Activated naive CD8-positive, alpha-beta T cell treated with anti-CD3 and anti-CD28 coated beads, Interleukin-2, amount 50 U/mL, for 24 hours (primary cell): Measurements from ENCODE around the gene FGD4.
"Not testable (repeated sequence)": the region's sequence is repeated elsewhere in the genome, so short reads cannot be mapped to it uniquely, and the experiment has no call there.

Experiments
- ATAC-seq: fragments of 150-1000 bp; cut with Tn5 transposase; one replicate; pipeline ENCODE4 v1.10.0; 2021
- DNase-seq: peaks from one replicate; pipeline ENCODE4 v3.0.0; 2021
- H3K27ac Mint-ChIP-seq: one replicate; pipeline ENCODE4 v1.8.0; 2021; ENCODE audit warnings: mild to moderate bottlenecking, mixed read lengths
- H3K27me3 Mint-ChIP-seq: one replicate; pipeline ENCODE4 v1.8.0; 2021; ENCODE audit warnings: mixed read lengths
- H3K36me3 Mint-ChIP-seq: one replicate; pipeline ENCODE4 v1.8.0; 2021; ENCODE audit warnings: low read depth, mixed read lengths
- H3K4me1 Mint-ChIP-seq: one replicate; pipeline ENCODE4 v1.8.0; 2021; ENCODE audit warnings: mixed read lengths
- H3K4me3 Mint-ChIP-seq: one replicate; pipeline ENCODE4 v1.8.0; 2021; ENCODE audit warnings: mild to moderate bottlenecking, moderate library complexity, mixed read lengths
- H3K9me3 Mint-ChIP-seq: one replicate; pipeline ENCODE4 v1.8.0; 2021; ENCODE audit warnings: mixed read lengths

The FGD4 gene

GRCh38 chr12:32525802-32526201 lies 126.4 kb downstream of the FGD4 start:
- not testable (repeated sequence) for H3K36me3 Mint-ChIP-seq, ATAC-seq, H3K27me3 Mint-ChIP-seq, DNase-seq, H3K9me3 Mint-ChIP-seq, H3K4me3 Mint-ChIP-seq, H3K27ac Mint-ChIP-seq
- H3K4me1 Mint-ChIP-seq, result peaks cover 12% of the 10 kb centered on the region

GRCh38 chr12:32526343-32526742 lies 127.0 kb downstream of the FGD4 start:
- not testable (repeated sequence) for H3K9me3 Mint-ChIP-seq, H3K27me3 Mint-ChIP-seq, H3K36me3 Mint-ChIP-seq, ATAC-seq, H3K4me3 Mint-ChIP-seq, DNase-seq, H3K27ac Mint-ChIP-seq
- peaks cover 12% of the 10 kb centered on the region for H3K4me1 Mint-ChIP-seq

GRCh38 chr12:32532422-32532821 lies 133.1 kb downstream of the FGD4 start:
- Mint-ChIP-seq H3K27ac (no peak overlapping the region), H3K4me3 (no peak overlapping the region), H3K36me3 (no peaks in the 10 kb centered on the region), H3K9me3 (no peaks in the 10 kb centered on the region), H3K27me3 (peaks cover 3% of the 10 kb centered on the region), H3K4me1 (peaks cover 11% of the 10 kb centered on the region)
- no peak for ATAC-seq
- DNase-seq, result no peak

GRCh38 chr12:32532951-32533350 lies 133.6 kb downstream of the FGD4 start:
- no peak overlapping the region for H3K27ac Mint-ChIP-seq
- DNase-seq (no peak), ATAC-seq (no peak)
- H3K9me3 Mint-ChIP-seq, result no peaks in the 10 kb centered on the region
- H3K36me3 Mint-ChIP-seq, result no peaks in the 10 kb centered on the region
- peaks cover 3% of the 10 kb centered on the region for H3K27me3 Mint-ChIP-seq
- no peak overlapping the region for H3K4me3 Mint-ChIP-seq
- peaks cover 11% of the 10 kb centered on the region for H3K4me1 Mint-ChIP-seq

GRCh38 chr12:32533506-32533905 lies 134.1 kb downstream of the FGD4 start:
- not testable (repeated sequence) for H3K27ac Mint-ChIP-seq, H3K4me3 Mint-ChIP-seq, H3K36me3 Mint-ChIP-seq, H3K9me3 Mint-ChIP-seq, DNase-seq, ATAC-seq, H3K27me3 Mint-ChIP-seq
- peaks cover 11% of the 10 kb centered on the region for H3K4me1 Mint-ChIP-seq

- no peak for DNase-seq
- ATAC-seq, result no peak
- H3K27ac Mint-ChIP-seq, result no peak overlapping the region
Observed at GRCh38 chr12:32533971-32534590, 134.7 kb downstream of the FGD4 start.

GRCh38 chr12:32534698-32535097 lies 135.3 kb downstream of the FGD4 start:
- no peak for ATAC-seq
- H3K4me3 Mint-ChIP-seq, result peak overlapping the region; percentile 51
- peaks cover 11% of the 10 kb centered on the region for H3K4me1 Mint-ChIP-seq
- no peak for DNase-seq
- H3K9me3 Mint-ChIP-seq, result no peaks in the 10 kb centered on the region
- H3K27me3 Mint-ChIP-seq, result peaks cover 3% of the 10 kb centered on the region
- H3K36me3 Mint-ChIP-seq, result no peaks in the 10 kb centered on the region
- no peak overlapping the region for H3K27ac Mint-ChIP-seq

More at GRCh38 chr12:32533971-32534590, 134.7 kb downstream of the FGD4 start:
- Mint-ChIP-seq H3K36me3 (no peaks in the 10 kb centered on the region), H3K9me3 (no peaks in the 10 kb centered on the region), H3K27me3 (peaks cover 3% of the 10 kb centered on the region), H3K4me1 (peaks cover 11% of the 10 kb centered on the region), H3K4me3 (peak overlapping the region; percentile 51)

- Mint-ChIP-seq H3K27ac (no peak overlapping the region), H3K4me1 (peaks cover 11% of the 10 kb centered on the region)
- ATAC-seq, result peak; percentile 46
Observed at GRCh38 chr12:32535288-32535999, 136.1 kb downstream of the FGD4 start.

GRCh38 chr12:32536000-32536345 lies 136.6 kb downstream of the FGD4 start:
- H3K4me1 Mint-ChIP-seq, result peaks cover 11% of the 10 kb centered on the region
- no peak overlapping the region for H3K27ac Mint-ChIP-seq
- no peaks in the 10 kb centered on the region for H3K36me3 Mint-ChIP-seq
- peaks cover 3% of the 10 kb centered on the region for H3K27me3 Mint-ChIP-seq
- no peaks in the 10 kb centered on the region for H3K9me3 Mint-ChIP-seq
- ATAC-seq, result no peak
- no peak overlapping the region for H3K4me3 Mint-ChIP-seq
- no peak for DNase-seq

More at GRCh38 chr12:32535288-32535999, 136.1 kb downstream of the FGD4 start:
- Mint-ChIP-seq H3K9me3 (no peaks in the 10 kb centered on the region), H3K4me3 (peak overlapping the region; percentile 12), H3K36me3 (no peaks in the 10 kb centered on the region), H3K27me3 (peaks cover 3% of the 10 kb centered on the region)
- peak; percentile 12 for DNase-seq

- Mint-ChIP-seq H3K9me3 (no peaks in the 10 kb centered on the region), H3K27me3 (no peaks in the 10 kb centered on the region), H3K27ac (no peak overlapping the region), H3K36me3 (no peaks in the 10 kb centered on the region), H3K4me1 (no peaks in the 10 kb centered on the region), H3K4me3 (no peak overlapping the region)
- ATAC-seq, result no peak
- no peak for DNase-seq
Observed at GRCh38 chr12:32541754-32542374, 142.5 kb downstream of the FGD4 start.

GRCh38 chr12:32542428-32543229 lies 143.3 kb downstream of the FGD4 start:
- H3K4me3 Mint-ChIP-seq, result no peak overlapping the region
- no peak overlapping the region for H3K27ac Mint-ChIP-seq
- no peaks in the 10 kb centered on the region for H3K36me3 Mint-ChIP-seq

GRCh38 chr12:32544893-32545292 lies 145.5 kb downstream of the FGD4 start:
- ATAC-seq (no peak), DNase-seq (no peak)
- no peak overlapping the region for H3K4me3 Mint-ChIP-seq
- H3K27ac Mint-ChIP-seq, result no peak overlapping the region
- peaks cover 1% of the 10 kb centered on the region for H3K4me1 Mint-ChIP-seq
- H3K36me3 Mint-ChIP-seq, result no peaks in the 10 kb centered on the region
- no peaks in the 10 kb centered on the region for H3K27me3 Mint-ChIP-seq
- H3K9me3 Mint-ChIP-seq, result no peaks in the 10 kb centered on the region

More at GRCh38 chr12:32542428-32543229, 143.3 kb downstream of the FGD4 start:
- no peaks in the 10 kb centered on the region for H3K4me1 Mint-ChIP-seq
- no peaks in the 10 kb centered on the region for H3K27me3 Mint-ChIP-seq
- ATAC-seq (no peak), DNase-seq (no peak)
- no peaks in the 10 kb centered on the region for H3K9me3 Mint-ChIP-seq

- Mint-ChIP-seq H3K4me3 (no peak overlapping the region), H3K27me3 (no peaks in the 10 kb centered on the region), H3K4me1 (peaks cover 3% of the 10 kb centered on the region), H3K27ac (no peak overlapping the region), H3K36me3 (no peaks in the 10 kb centered on the region), H3K9me3 (no peaks in the 10 kb centered on the region)
- no peak for ATAC-seq
- no peak for DNase-seq
Observed at GRCh38 chr12:32545413-32545980, 146.1 kb downstream of the FGD4 start.

- H3K9me3 Mint-ChIP-seq, result no peaks in the 10 kb centered on the region
- DNase-seq (no peak), ATAC-seq (no peak)
- H3K4me1 Mint-ChIP-seq, result peaks cover 3% of the 10 kb centered on the region
- H3K27ac Mint-ChIP-seq, result no peak overlapping the region
- H3K27me3 Mint-ChIP-seq, result no peaks in the 10 kb centered on the region
- H3K36me3 Mint-ChIP-seq, result no peaks in the 10 kb centered on the region
- H3K4me3 Mint-ChIP-seq, result no peak overlapping the region
Observed at GRCh38 chr12:32546272-32546671, 146.9 kb downstream of the FGD4 start.
